Measurements from ENCODE around the gene ELK1. TPM values are rescaled to one million over a fixed set of nuclear protein-coding genes. Genes with fewer than 3 reads are reported as not detected.
"Not testable (repeated sequence)": the region's sequence is repeated elsewhere in the genome, so short reads cannot be mapped to it uniquely, and the experiment has no call there.

Gene ELK1
- total and polyA plus RNA-seq, 2 of the 8 experiments (the other 6 are each of a cell fraction or from before 2014, with no cell fraction given) = 31.9 to 42.2 TPM

DNA sequence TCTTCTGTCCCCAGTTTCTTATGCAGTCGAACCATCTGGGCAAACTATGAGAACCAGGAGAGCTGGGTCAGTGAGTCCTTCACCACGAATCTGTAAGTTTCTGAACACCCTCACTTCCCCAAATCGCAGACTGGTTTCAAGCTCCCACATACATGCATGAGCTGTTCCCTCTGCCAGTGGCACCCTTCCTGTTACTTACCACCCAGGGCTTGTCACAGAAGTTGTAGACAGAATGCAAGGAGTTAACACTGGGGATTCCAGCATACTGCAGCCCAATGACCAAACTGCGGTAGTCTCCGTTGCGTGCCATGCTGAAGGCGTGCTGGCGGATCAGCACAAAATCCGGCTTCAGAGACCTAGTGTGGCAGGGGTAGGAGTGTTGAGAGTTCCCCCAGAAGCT is 45.3 kb downstream of the ELK1 start (continued):
- no peak for TF ChIP-seq TBP (IDR thresholded peaks at IDR 0.05; ENCODE audit: low read depth, low read length)

DNA sequence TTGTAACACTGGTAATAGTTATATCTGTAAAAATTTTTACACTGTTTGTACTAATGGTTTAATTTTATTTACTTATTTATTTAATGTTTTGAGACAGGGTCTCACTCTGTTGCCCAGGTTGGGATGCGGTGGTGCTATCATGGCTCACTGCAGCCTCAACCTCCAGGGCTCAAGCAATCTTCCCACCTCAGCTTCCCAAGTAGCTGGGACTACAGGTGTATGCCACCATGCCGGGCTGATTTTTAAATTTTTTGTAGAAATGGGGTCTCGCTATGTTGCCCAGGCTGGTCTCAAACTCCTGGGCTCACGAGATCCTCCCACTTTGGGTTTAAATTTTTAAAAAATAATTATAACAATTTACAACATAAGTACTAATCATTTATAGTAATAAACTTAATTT is 47.2 kb downstream of the ELK1 start:
- H3K9me3 ChIP-seq (ENCODE audit: insufficient read depth in 2 of 2, low read depth in 1 of 2, low read length in 1 of 2); H2BK5ac ChIP-seq (ENCODE audit: low read depth, low read length); H4K5ac ChIP-seq (ENCODE audit: insufficient read length, low read depth, low read length); CTCF ChIA-PET (ENCODE audit: partially characterized antibody); H3K79me1 ChIP-seq (ENCODE audit: low read depth, low read length); POLR2A ChIA-PET (ENCODE audit: partially characterized antibody); H3K27me3 ChIP-seq (replicated peaks in 1 of 4; ENCODE audit: control insufficient read depth in 3 of 4, extremely low read depth in 1 of 4, insufficient read depth in 3 of 4, low read length in 3 of 4); FAIRE-seq; H2BK12ac ChIP-seq (ENCODE audit: low read depth, low read length); H2BK120ac ChIP-seq (replicated peaks; ENCODE audit: low read depth, low read length); H3K4me2 ChIP-seq (ENCODE audit: insufficient read depth in 1 of 2, low read depth in 2 of 2, low read length in 2 of 2); H3K36me3 ChIP-seq (ENCODE audit: control insufficient read depth in 2 of 4, insufficient read depth in 4 of 4, low read length in 3 of 4); H3K4me1 ChIP-seq (replicated peaks in 1 of 4; ENCODE audit: control insufficient read depth in 3 of 4, insufficient read depth in 4 of 4, low read length in 3 of 4); H4K8ac ChIP-seq (ENCODE audit: extremely low read depth, insufficient read depth, low read length); DNase-seq (ENCODE audit: low read depth in 1 of 2, low spot score in 2 of 2); H2AFZ ChIP-seq (ENCODE audit: low read length); H2AK5ac ChIP-seq (ENCODE audit: low read depth, low read length); H3K4me3 ChIP-seq (ENCODE audit: extremely low read depth in 1 of 4, insufficient read depth in 2 of 4, low read depth in 3 of 4, low read length in 4 of 4); H3K4ac ChIP-seq (replicated peaks; ENCODE audit: insufficient read length, low read depth, low read length); H2BK15ac ChIP-seq (ENCODE audit: low read length); H3K14ac ChIP-seq (ENCODE audit: insufficient read length); H3K27ac ChIP-seq (ENCODE audit: low read depth, low read length); H4K91ac ChIP-seq (replicated peaks; ENCODE audit: insufficient read length, low read length); H3K9ac ChIP-seq (replicated peaks in 1 of 4; ENCODE audit: extremely low read depth in 1 of 4, low read depth in 3 of 4, low read length in 3 of 4); H3K56ac ChIP-seq (replicated peaks; ENCODE audit: insufficient read length, low read depth, low read length); H3K23me2 ChIP-seq (ENCODE audit: low read depth, low read length); H3K23ac ChIP-seq (ENCODE audit: insufficient read length); H3K18ac ChIP-seq (ENCODE audit: extremely low read depth, low read length); H4K20me1 ChIP-seq (replicated peaks in 1 of 2; ENCODE audit: control insufficient read depth in 1 of 2, insufficient read depth in 2 of 2, low read length in 2 of 2); H2BK20ac ChIP-seq (ENCODE audit: low read length); H3K79me2 ChIP-seq (ENCODE audit: control insufficient read depth in 1 of 2, insufficient read depth in 2 of 2, low read length in 2 of 2): not testable (repeated sequence)
- WGBS, 2 experiments (ENCODE audit: extremely low coverage in 1 of 2, insufficient coverage in 1 of 2, insufficient read length in 1 of 2, insufficient replicate concordance in 2 of 2, low coverage in 1 of 2, low lambda C conversion rate in 2 of 2, missing lambda C conversion rate in 1 of 2) = 98% methylated on average over 4 of the region's 4 CpGs; no CpG with 5 or more reads in 1 of the 2 experiments

Measured in H1 (cell line).